ENCODE data around the gene GAS7.

The GAS7 gene

GRCh38 chr17:10162096-10162495 lies 36.3 kb downstream of the GAS7 start:
- ATAC-seq, result no peak
- TF ChIP-seq ZNF70 (CRISPR knock-in tag; IDR thresholded peaks at IDR 0.05) (no peak), ZNF8 (CRISPR knock-in tag; IDR thresholded peaks at IDR 0.05) (no peak), BACH2 (CRISPR knock-in tag; IDR thresholded peaks at IDR 0.05; ENCODE audit: borderline replicate concordance) (no peak), ZC3H10 (CRISPR knock-in tag; IDR thresholded peaks at IDR 0.05) (no peak), CREB5 (CRISPR knock-in tag; IDR thresholded peaks at IDR 0.05; ENCODE audit: low read depth) (no peak), TOX (CRISPR knock-in tag; IDR thresholded peaks at IDR 0.05; ENCODE audit: borderline replicate concordance) (no peak)
- TF ChIP-seq, protein P1, sequence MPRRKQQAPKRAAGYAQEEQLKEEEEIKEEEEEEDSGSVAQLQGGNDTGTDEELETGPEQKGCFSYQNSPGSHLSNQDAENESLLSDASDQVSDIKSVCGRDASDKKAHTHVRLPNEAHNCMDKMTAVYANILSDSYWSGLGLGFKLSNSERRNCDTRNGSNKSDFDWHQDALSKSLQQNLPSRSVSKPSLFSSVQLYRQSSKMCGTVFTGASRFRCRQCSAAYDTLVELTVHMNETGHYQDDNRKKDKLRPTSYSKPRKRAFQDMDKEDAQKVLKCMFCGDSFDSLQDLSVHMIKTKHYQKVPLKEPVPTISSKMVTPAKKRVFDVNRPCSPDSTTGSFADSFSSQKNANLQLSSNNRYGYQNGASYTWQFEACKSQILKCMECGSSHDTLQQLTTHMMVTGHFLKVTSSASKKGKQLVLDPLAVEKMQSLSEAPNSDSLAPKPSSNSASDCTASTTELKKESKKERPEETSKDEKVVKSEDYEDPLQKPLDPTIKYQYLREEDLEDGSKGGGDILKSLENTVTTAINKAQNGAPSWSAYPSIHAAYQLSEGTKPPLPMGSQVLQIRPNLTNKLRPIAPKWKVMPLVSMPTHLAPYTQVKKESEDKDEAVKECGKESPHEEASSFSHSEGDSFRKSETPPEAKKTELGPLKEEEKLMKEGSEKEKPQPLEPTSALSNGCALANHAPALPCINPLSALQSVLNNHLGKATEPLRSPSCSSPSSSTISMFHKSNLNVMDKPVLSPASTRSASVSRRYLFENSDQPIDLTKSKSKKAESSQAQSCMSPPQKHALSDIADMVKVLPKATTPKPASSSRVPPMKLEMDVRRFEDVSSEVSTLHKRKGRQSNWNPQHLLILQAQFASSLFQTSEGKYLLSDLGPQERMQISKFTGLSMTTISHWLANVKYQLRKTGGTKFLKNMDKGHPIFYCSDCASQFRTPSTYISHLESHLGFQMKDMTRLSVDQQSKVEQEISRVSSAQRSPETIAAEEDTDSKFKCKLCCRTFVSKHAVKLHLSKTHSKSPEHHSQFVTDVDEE (CRISPR knock-in tag; IDR thresholded peaks at IDR 0.05), result no peak
- TF ChIP-seq, protein P2, sequence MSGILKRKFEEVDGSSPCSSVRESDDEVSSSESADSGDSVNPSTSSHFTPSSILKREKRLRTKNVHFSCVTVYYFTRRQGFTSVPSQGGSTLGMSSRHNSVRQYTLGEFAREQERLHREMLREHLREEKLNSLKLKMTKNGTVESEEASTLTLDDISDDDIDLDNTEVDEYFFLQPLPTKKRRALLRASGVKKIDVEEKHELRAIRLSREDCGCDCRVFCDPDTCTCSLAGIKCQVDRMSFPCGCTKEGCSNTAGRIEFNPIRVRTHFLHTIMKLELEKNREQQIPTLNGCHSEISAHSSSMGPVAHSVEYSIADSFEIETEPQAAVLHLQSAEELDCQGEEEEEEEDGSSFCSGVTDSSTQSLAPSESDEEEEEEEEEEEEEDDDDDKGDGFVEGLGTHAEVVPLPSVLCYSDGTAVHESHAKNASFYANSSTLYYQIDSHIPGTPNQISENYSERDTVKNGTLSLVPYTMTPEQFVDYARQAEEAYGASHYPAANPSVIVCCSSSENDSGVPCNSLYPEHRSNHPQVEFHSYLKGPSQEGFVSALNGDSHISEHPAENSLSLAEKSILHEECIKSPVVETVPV (CRISPR knock-in tag; IDR thresholded peaks at IDR 0.05), result no peak

GRCh38 chr17:10161386-10161785 lies 37.0 kb downstream of the GAS7 start:
- no peak for ATAC-seq
- TF ChIP-seq OSR1 (CRISPR knock-in tag; IDR thresholded peaks at IDR 0.05), result no peak
- no peak for TF ChIP-seq SNAI2 (CRISPR knock-in tag; IDR thresholded peaks at IDR 0.05)
- no peak for TF ChIP-seq ZFP3 (CRISPR knock-in tag; IDR thresholded peaks at IDR 0.05)
- no peak for TF ChIP-seq GLIS3 (CRISPR knock-in tag; IDR thresholded peaks at IDR 0.05)
- TF ChIP-seq ZNF70 (CRISPR knock-in tag; IDR thresholded peaks at IDR 0.05), result no peak
- TF ChIP-seq RARB (CRISPR knock-in tag; IDR thresholded peaks at IDR 0.05), result no peak

DNA sequence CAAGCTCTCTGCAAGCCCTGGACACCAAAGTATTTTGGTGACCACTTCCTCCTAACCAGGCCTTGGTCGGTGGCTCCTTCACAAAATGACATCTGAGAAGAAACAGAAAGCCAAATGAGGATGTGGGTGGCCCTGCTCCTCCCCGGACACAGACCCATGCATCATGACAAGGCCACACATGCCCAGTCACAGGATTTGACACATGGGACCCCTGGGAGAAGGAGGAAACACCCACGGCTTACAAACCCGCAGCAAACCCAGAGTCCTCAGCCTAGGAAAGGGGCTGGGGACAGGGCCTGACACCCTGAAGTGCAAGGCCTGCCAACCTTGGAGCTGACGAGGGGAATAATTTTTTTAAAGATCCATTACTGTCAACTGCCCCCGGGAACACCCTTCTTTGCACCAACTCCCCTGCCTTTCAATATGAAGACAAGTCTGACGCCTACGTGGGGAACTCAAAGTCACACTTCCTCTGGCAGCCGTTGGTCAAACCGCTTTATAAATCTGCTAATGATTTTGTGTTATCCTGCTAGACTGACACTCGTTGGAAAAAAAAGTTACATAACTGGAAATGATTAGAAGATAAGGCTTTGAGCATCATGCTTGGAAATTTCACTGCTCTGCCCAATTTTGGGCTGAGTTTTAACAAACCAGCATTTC lies 41.3 kb downstream of the GAS7 start:
- TF ChIP-seq CREB5 (CRISPR knock-in tag; IDR thresholded peaks at IDR 0.05; ENCODE audit: low read depth), result no peak
- no peak for TF ChIP-seq ZNF8 (CRISPR knock-in tag; IDR thresholded peaks at IDR 0.05)
- TF ChIP-seq ISL1 (CRISPR knock-in tag; IDR thresholded peaks at IDR 0.05), result no peak
- TF ChIP-seq ZNF70 (CRISPR knock-in tag; IDR thresholded peaks at IDR 0.05), result no peak
- TF ChIP-seq TOX (CRISPR knock-in tag; IDR thresholded peaks at IDR 0.05; ENCODE audit: borderline replicate concordance), result no peak
- TF ChIP-seq, protein P2 (CRISPR knock-in tag; IDR thresholded peaks at IDR 0.05), result no peak
- TF ChIP-seq CSDC2 (CRISPR knock-in tag; IDR thresholded peaks at IDR 0.05), result no peak
- TF ChIP-seq, protein P1 (CRISPR knock-in tag; IDR thresholded peaks at IDR 0.05), result no peak
- no peak for TF ChIP-seq RARB (CRISPR knock-in tag; IDR thresholded peaks at IDR 0.05)
- no peak for TF ChIP-seq ZNF565 (CRISPR knock-in tag; conservative IDR thresholded peaks at IDR 0.05; ENCODE audit: low read depth)
- no peak for TF ChIP-seq ZFP3 (CRISPR knock-in tag; IDR thresholded peaks at IDR 0.05)
- TF ChIP-seq, protein P3, sequence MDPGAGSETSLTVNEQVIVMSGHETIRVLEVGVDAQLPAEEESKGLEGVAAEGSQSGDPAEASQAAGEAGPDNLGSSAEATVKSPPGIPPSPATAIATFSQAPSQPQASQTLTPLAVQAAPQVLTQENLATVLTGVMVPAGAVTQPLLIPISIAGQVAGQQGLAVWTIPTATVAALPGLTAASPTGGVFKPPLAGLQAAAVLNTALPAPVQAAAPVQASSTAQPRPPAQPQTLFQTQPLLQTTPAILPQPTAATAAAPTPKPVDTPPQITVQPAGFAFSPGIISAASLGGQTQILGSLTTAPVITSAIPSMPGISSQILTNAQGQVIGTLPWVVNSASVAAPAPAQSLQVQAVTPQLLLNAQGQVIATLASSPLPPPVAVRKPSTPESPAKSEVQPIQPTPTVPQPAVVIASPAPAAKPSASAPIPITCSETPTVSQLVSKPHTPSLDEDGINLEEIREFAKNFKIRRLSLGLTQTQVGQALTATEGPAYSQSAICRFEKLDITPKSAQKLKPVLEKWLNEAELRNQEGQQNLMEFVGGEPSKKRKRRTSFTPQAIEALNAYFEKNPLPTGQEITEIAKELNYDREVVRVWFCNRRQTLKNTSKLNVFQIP (CRISPR knock-in tag; IDR thresholded peaks at IDR 0.05; ENCODE audit: borderline replicate concordance, low read depth), result no peak
- TF ChIP-seq OSR1 (CRISPR knock-in tag; IDR thresholded peaks at IDR 0.05), result no peak
- TF ChIP-seq PPARA (CRISPR knock-in tag; IDR thresholded peaks at IDR 0.05; ENCODE audit: borderline replicate concordance), result no peak
- no peak for TF ChIP-seq ZC3H10 (CRISPR knock-in tag; IDR thresholded peaks at IDR 0.05)
- TF ChIP-seq GLIS3 (CRISPR knock-in tag; IDR thresholded peaks at IDR 0.05), result no peak
- no peak for ATAC-seq
